Keratinocyte (primary cell): ENCODE measurements around the gene PID1. TPM values are rescaled to one million over a fixed set of nuclear protein-coding genes. Genes with fewer than 3 reads are reported as not detected.

Experiments
- DNase-seq: peaks from one replicate; pipeline ENCODE4 v3.0.0-alpha.2; 2011; ENCODE audit warnings: low read depth, missing footprints, low spot score
- FAIRE-seq: peaks from 2 replicates; lab custom pipeline; 2011; peaks lifted over from hg19 to GRCh38; lab: Jason Lieb, UNC
- H2AFZ ChIP-seq: 2 replicates; pipeline ENCODE4 v1.6.0; 2012; ENCODE audit warnings: low read length, control low read depth, inconsistent platforms; ENCODE audit not compliant: control insufficient read depth
- H3K27ac ChIP-seq: 2 replicates; pipeline ENCODE4 v1.5.1; 2011; ENCODE audit warnings: low read length; ENCODE audit not compliant: control insufficient read depth, insufficient read depth
- H3K27me3 ChIP-seq: 3 replicates; pipeline ENCODE4 v1.6.0; 2011; ENCODE audit warnings: low read length; ENCODE audit not compliant: control insufficient read depth, insufficient read depth; ENCODE audit errors: extremely low read depth
- H3K36me3 ChIP-seq, 2 experiments: 2 replicates in 1 of 2; 3 replicates in 1 of 2; pipeline ENCODE4 v1.5.1; 2011; ENCODE audit warnings: low read length in 2 of 2, mild to moderate bottlenecking in 1 of 2; ENCODE audit not compliant: control insufficient read depth in 2 of 2, insufficient read depth in 2 of 2; ENCODE audit errors: extremely low read depth in 1 of 2
- H3K4me1 ChIP-seq: 3 replicates; pipeline ENCODE4 v1.5.1; 2011; ENCODE audit warnings: low read length; ENCODE audit not compliant: control insufficient read depth, insufficient read depth; ENCODE audit errors: extremely low read depth
- H3K4me2 ChIP-seq: 3 replicates; pipeline ENCODE4 v1.6.0; 2011; ENCODE audit warnings: low read depth, low read length; ENCODE audit not compliant: control insufficient read depth, insufficient read depth; ENCODE audit errors: extremely low read depth
- H3K4me3 ChIP-seq, 3 experiments: fragments of 200-600 bp in 1 of 3; sonication (generic) in 1 of 3; 2 replicates in 2 of 3; 3 replicates in 1 of 3; pipeline ENCODE4 v1.5.1; 2011 to 2016; ENCODE audit warnings: low read length in 3 of 3, mild to moderate bottlenecking in 3 of 3, control low read depth in 2 of 3, inconsistent platforms in 1 of 3, low read depth in 1 of 3, mixed read lengths in 1 of 3, mixed run types in 1 of 3, moderate library complexity in 1 of 3; ENCODE audit not compliant: control insufficient read depth in 2 of 3, insufficient read depth in 2 of 3; ENCODE audit errors: extremely low read depth in 1 of 3
- H3K79me2 ChIP-seq: 2 replicates; pipeline ENCODE4 v1.6.0; 2012; ENCODE audit warnings: low read length; ENCODE audit not compliant: control insufficient read depth, insufficient read depth
- H3K9ac ChIP-seq: 3 replicates; pipeline ENCODE4 v1.6.0; 2011; ENCODE audit warnings: low read length; ENCODE audit not compliant: control insufficient read depth, insufficient read depth; ENCODE audit errors: extremely low read depth
- H3K9me1 ChIP-seq: 3 replicates; pipeline ENCODE4 v1.6.0; 2011; ENCODE audit warnings: low read length; ENCODE audit not compliant: control insufficient read depth, insufficient read depth; ENCODE audit errors: extremely low read depth
- H3K9me3 ChIP-seq: 2 replicates; pipeline ENCODE4 v1.5.1; 2012; ENCODE audit warnings: low read depth, low read length; ENCODE audit not compliant: control insufficient read depth
- H4K20me1 ChIP-seq: 3 replicates; pipeline ENCODE4 v1.6.0; 2011; ENCODE audit warnings: low read length; ENCODE audit not compliant: control insufficient read depth, insufficient read depth; ENCODE audit errors: extremely low read depth
- EZH2 ChIP-seq: IDR thresholded peaks from one replicate; pipeline ENCODE4 v1.6.1; 2012; ENCODE audit warnings: inconsistent platforms, mild to moderate bottlenecking, low read length, moderate library complexity
- dilution Hi-C: fragments of 300-500 bp; cut with MboI; formaldehyde crosslinking; loops from one replicate; pipeline ENCODE4 v1.7.0; 2020; ENCODE audit warnings: low sequenced_read_pairs; ENCODE audit not compliant: extremely low pct_ligation_motif_present
- polyA plus RNA-seq, 5 experiments: library from polyadenylated mRNA; depleted of rRNA in 3 of 5; stranded (reverse) in 3 of 5; stranded (forward) in 1 of 5; unstranded in 1 of 5; fragments of >200 nt; gene quantifications; 1 replicate in 1 of 5; 2 replicates in 3 of 5; 3 replicates in 1 of 5; pipeline versions ENCODE4 v1.2.1 to v1.2.3, GENCODE V29; 2011 to 2012; ENCODE audit warnings: missing spikeins in 2 of 5, low read depth in 1 of 5, low replicate concordance in 1 of 5
- small RNA-seq, 3 experiments: library from RNA; depleted of rRNA; stranded (forward); fragments of <200 nt; gene quantifications; one replicate each; pipeline ENCODE3, GENCODE V24; 2012; ENCODE audit warnings: low read depth in 3 of 3, low replicate concordance in 1 of 3; ENCODE audit not compliant: insufficient read length in 3 of 3
- TF ChIP-seq, protein P1 (sequence below), 3 experiments: IDR thresholded peaks in 1 of 3; conservative IDR thresholded peaks in 1 of 3; optimal IDR thresholded peaks in 1 of 3; 2 replicates in 2 of 3; 3 replicates in 1 of 3; pipeline versions ENCODE3 to v1.5.1; 2011; ENCODE audit warnings: low read length in 3 of 3, mild to moderate bottlenecking in 3 of 3, moderate library complexity in 2 of 3, control low read depth in 1 of 3, inconsistent platforms in 1 of 3; ENCODE audit not compliant: insufficient read depth in 2 of 3; ENCODE audit errors: extremely low read depth in 1 of 3

The PID1 gene
- polyA plus RNA-seq, 1 donor (not counting 4 experiments of a cell fraction or from before 2014, with no cell fraction given) = 5.4 TPM

DNA sequence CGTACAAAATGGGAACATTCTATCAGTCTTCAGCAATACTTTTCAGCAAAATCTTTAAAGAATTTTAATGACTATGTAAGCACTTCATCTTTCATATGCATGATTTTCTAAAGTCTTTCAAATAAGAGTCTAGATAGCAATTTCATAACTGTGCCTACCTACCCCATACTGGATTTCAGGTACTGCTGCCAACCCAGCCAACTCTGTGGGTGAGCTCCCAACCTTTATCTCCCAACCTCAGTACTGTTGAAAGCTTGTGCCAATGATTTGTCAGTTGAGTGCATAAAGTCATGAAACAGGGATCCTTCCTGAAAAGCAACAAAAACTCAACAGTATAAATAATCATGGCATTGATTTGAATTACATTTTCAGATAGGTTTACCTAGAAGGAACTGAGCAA lies 296.9 kb downstream of the PID1 start:
- Histone ChIP-seq H3K27ac (no peak overlapping the region), H4K20me1 (no peaks in the 10 kb centered on the region), H3K4me3 (no peak overlapping the region), H3K79me2 (no peaks in the 10 kb centered on the region), H3K27me3 (no peaks in the 10 kb centered on the region), H3K4me1 (no peaks in the 10 kb centered on the region), H3K9me1 (no peaks in the 10 kb centered on the region), H2AFZ (no peak overlapping the region), H3K9me3 (no peaks in the 10 kb centered on the region), H3K4me2 (no peak overlapping the region), H3K36me3 (no peaks in the 10 kb centered on the region), H3K9ac (no peak overlapping the region)
- FAIRE-seq (no peak), DNase-seq (no peak)
- dilution Hi-C loops = no loop called here
- TF ChIP-seq, protein P1, sequence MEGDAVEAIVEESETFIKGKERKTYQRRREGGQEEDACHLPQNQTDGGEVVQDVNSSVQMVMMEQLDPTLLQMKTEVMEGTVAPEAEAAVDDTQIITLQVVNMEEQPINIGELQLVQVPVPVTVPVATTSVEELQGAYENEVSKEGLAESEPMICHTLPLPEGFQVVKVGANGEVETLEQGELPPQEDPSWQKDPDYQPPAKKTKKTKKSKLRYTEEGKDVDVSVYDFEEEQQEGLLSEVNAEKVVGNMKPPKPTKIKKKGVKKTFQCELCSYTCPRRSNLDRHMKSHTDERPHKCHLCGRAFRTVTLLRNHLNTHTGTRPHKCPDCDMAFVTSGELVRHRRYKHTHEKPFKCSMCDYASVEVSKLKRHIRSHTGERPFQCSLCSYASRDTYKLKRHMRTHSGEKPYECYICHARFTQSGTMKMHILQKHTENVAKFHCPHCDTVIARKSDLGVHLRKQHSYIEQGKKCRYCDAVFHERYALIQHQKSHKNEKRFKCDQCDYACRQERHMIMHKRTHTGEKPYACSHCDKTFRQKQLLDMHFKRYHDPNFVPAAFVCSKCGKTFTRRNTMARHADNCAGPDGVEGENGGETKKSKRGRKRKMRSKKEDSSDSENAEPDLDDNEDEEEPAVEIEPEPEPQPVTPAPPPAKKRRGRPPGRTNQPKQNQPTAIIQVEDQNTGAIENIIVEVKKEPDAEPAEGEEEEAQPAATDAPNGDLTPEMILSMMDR (optimal IDR thresholded peaks at IDR 0.05 in 1 of 3, IDR thresholded peaks at IDR 0.05 in 1 of 3, conservative IDR thresholded peaks at IDR 0.05 in 1 of 3; ENCODE audit: extremely low read depth in 1 of 3, insufficient read depth in 2 of 3, low read length in 3 of 3) = no peak
- TF ChIP-seq EZH2 = no peak

Small RNAs within 50 kb of the gene (small RNA-seq; reads per million reads assigned to genes)
- 0 reads per million in 3 experiments for gene RN7SKP283
